Breast epithelium (tissue), 4 donors: ENCODE results near the gene CGREF1. TPM values are rescaled to one million over a fixed set of nuclear protein-coding genes. Genes with fewer than 3 reads are reported as not detected.

Source experiments
- DNase-seq, 2 donors: peaks; one replicate each; pipeline ENCODE4 v3.0.0-alpha.2; 2019; ENCODE audit warnings: low spot score in 2 of 2
- H3K27ac ChIP-seq, 2 donors: fragments of 200-600 bp; sonication (generic) in 1 of 2; one replicate each; pipeline ENCODE4 v1.5.1; 2016 to 2019; ENCODE audit warnings: mild to moderate bottlenecking in 1 of 2
- H3K27me3 ChIP-seq, 2 donors: fragments of 200-600 bp; sonication (generic) in 1 of 2; one replicate each; pipeline versions ENCODE4 v1.5.1 to v1.6.0; 2017 to 2019; ENCODE audit warnings: control low read depth in 1 of 2, mild to moderate bottlenecking in 1 of 2
- H3K36me3 ChIP-seq: fragments of 200-600 bp; one replicate; pipeline ENCODE4 v1.5.1; 2019
- H3K4me1 ChIP-seq, 2 donors: fragments of 200-600 bp; sonication (generic); one replicate each; pipeline ENCODE4 v1.5.1; 2016 to 2019; ENCODE audit warnings: control low read depth in 1 of 2
- H3K4me3 ChIP-seq, 3 donors: fragments of 200-600 bp; sonication (generic); 1 replicate in 2 of 3; 2 replicates in 1 of 3; pipeline ENCODE4 v1.5.1; 2016 to 2019; ENCODE audit warnings: mild to moderate bottlenecking in 3 of 3, moderate library complexity in 2 of 3
- H3K9me3 ChIP-seq, 2 donors: fragments of 200-600 bp; sonication (generic) in 1 of 2; one replicate each; pipeline ENCODE4 v1.5.1; 2016 to 2019; ENCODE audit warnings: control low read depth in 1 of 2
- POLR2A ChIP-seq: fragments of 450-650 bp; IDR thresholded peaks from one replicate; pipeline ENCODE4 v1.6.1; 2016; ENCODE audit warnings: antibody characterized with exemption, mild to moderate bottlenecking, moderate library complexity
- POLR2AphosphoS5 ChIP-seq, 3 donors: sonication (generic); formaldehyde crosslinking; IDR thresholded peaks; one replicate each; pipeline ENCODE4 v1.6.1; 2017; ENCODE audit warnings: antibody characterized with exemption in 3 of 3
- intact Hi-C: fragments of 100-400 bp; cut with DNase I; formaldehyde crosslinking; loops from one replicate; pipeline ENCODE4 v1.15.1; 2023; ENCODE audit warnings: low total_unique reads
- total RNA-seq, 3 donors: library from RNA; depleted of rRNA; stranded (reverse); fragments of >200 nt; gene quantifications; one replicate each; pipeline ENCODE4 v1.1.0, GENCODE V29; 2016
- TF ChIP-seq, protein P1 (sequence below), 3 donors: fragments of 450-650 bp; IDR thresholded peaks; one replicate each; pipeline ENCODE4 v1.5.1; 2016 to 2017; ENCODE audit warnings: antibody characterized with exemption in 3 of 3, mild to moderate bottlenecking in 3 of 3, moderate library complexity in 3 of 3

Gene CGREF1
- total RNA-seq, 3 donors from 2014 or later = 3.2 to 16.4 (median 3.4) TPM

DNA sequence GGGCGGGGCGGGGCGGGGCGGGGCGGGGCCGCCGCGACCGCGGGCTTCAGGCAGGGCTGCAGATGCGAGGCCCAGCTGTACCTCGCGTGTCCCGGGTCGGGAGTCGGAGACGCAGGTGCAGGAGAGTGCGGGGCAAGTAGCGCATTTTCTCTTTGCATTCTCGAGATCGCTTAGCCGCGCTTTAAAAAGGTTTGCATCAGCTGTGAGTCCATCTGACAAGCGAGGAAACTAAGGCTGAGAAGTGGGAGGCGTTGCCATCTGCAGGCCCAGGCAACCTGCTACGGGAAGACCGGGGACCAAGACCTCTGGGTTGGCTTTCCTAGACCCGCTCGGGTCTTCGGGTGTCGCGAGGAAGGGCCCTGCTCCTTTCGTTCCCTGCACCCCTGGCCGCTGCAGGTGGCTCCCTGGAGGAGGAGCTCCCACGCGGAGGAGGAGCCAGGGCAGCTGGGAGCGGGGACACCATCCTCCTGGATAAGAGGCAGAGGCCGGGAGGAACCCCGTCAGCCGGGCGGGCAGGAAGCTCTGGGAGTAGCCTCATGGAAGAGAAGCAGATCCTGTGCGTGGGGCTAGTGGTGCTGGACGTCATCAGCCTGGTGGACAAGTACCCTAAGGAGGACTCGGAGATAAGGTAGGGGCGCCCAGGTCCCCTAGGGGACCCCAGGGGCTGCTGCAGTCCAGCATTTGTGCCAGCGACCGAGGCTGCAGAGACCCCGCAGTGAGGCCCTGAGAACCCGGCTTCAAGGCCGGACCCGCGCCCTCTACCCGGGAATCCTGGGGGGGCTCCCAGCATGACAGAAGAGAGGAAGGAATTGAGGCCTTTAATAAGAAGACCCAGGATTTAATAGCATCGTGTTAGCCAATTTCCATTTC lies 32.0 kb downstream of the CGREF1 start, which contains the start of gene KHK:
KHK (plus strand) TSS at position 49 of the 870 bp plus-strand sequence; CDS start at position 537, 488 bp downstream.
- H3K27ac ChIP-seq = peak within 1 kb of the TSS; percentile 74 to 89
- intact Hi-C loops = no loop called here
- peak; percentile 45 to 61 for DNase-seq
- no peaks in the 10 kb centered on the region for H3K27me3 ChIP-seq
- no peaks in the 10 kb centered on the region for H3K9me3 ChIP-seq
- TF ChIP-seq POLR2A (no peak), POLR2AphosphoS5 (IDR thresholded peaks at IDR 0.05) (no peak)
- TF ChIP-seq, protein P1, sequence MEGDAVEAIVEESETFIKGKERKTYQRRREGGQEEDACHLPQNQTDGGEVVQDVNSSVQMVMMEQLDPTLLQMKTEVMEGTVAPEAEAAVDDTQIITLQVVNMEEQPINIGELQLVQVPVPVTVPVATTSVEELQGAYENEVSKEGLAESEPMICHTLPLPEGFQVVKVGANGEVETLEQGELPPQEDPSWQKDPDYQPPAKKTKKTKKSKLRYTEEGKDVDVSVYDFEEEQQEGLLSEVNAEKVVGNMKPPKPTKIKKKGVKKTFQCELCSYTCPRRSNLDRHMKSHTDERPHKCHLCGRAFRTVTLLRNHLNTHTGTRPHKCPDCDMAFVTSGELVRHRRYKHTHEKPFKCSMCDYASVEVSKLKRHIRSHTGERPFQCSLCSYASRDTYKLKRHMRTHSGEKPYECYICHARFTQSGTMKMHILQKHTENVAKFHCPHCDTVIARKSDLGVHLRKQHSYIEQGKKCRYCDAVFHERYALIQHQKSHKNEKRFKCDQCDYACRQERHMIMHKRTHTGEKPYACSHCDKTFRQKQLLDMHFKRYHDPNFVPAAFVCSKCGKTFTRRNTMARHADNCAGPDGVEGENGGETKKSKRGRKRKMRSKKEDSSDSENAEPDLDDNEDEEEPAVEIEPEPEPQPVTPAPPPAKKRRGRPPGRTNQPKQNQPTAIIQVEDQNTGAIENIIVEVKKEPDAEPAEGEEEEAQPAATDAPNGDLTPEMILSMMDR (IDR thresholded peaks at IDR 0.05) = no peak
- H3K4me3 ChIP-seq = peak within 1 kb of the TSS; percentile 68 to 75 (median 74)
- H3K4me1 ChIP-seq = peaks cover 0 to 11% of the 10 kb centered on the region in 2 donors
- H3K36me3 ChIP-seq = no peaks in the 10 kb centered on the region

DNA sequence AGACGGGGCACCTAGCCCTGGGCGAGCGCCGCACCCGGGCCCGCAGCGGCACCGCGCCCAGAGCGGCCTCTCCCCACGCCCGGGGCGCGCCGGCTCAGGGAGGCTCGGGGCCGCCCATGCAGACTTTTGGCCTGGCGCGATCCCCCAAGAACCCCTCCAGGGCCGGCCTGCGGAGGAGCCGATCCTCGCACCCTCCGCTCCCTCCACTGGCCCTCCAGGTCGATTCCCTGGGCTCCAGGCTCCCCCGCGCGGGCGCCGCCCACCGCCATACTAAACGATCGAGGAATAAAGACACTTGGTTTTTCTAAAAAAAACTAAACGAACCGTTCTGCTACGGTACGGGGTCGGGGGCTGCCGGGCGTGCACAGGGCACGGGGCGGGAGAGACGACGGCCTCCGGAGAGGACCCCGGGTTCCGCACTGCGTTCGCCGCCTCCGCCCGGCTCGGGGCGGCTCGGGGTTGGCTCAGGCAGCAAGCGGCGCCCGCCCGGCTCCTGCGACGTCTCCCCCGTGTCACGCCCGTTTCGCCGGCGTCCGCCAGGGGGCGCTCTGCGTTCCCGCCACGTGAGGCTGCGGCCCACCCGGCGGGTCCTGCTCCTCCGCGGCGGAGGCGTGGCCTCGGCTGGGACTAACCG lies 32.7 kb downstream of the CGREF1 start:
- TF ChIP-seq POLR2A (peak; percentile 34), POLR2AphosphoS5 (IDR thresholded peaks at IDR 0.05) (peak; percentile 54 to 77 (median 66))
- TF ChIP-seq, protein P1 (IDR thresholded peaks at IDR 0.05) = peak; percentile 65 to 90 (median 89)
- DNase-seq = peak; percentile 94 to 95
- intact Hi-C loops = no loop called here

DNA sequence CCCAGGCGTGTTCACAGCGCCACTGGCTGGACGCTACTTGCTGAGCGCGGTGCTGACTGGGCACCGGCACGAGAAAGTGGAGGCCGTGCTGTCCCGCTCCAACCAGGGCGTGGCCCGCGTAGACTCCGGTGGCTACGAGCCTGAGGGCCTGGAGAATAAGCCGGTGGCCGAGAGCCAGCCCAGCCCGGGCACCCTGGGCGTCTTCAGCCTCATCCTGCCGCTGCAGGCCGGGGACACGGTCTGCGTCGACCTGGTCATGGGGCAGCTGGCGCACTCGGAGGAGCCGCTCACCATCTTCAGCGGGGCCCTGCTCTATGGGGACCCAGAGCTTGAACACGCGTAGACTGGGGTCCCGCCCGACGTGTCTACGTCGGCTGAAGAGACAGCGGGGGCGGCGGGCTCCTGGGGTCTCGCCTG lies 33.2 kb downstream of the CGREF1 start:
- peaks cover 0 to 18% of the 10 kb centered on the region in 2 donors for H3K4me1 ChIP-seq
- peak overlapping the region; percentile 74 to 89 for H3K27ac ChIP-seq
- no peaks in the 10 kb centered on the region for H3K27me3 ChIP-seq
- H3K4me3 ChIP-seq = peak overlapping the region; percentile 68 to 75 (median 74)
- H3K36me3 ChIP-seq = no peaks in the 10 kb centered on the region
- intact Hi-C loops = no loop called here
- TF ChIP-seq, protein P1 (IDR thresholded peaks at IDR 0.05) = no peak
- TF ChIP-seq POLR2AphosphoS5 (IDR thresholded peaks at IDR 0.05) = peak in 2 of 3 donors; percentile 28 to 47
- peak; percentile 47 to 63 for DNase-seq
- no peaks in the 10 kb centered on the region for H3K9me3 ChIP-seq

More for the DNA sequence above, 32.7 kb downstream of the CGREF1 start:
- H3K36me3 ChIP-seq = no peaks in the 10 kb centered on the region
- peaks cover 0 to 18% of the 10 kb centered on the region in 2 donors for H3K4me1 ChIP-seq
- peak overlapping the region; percentile 68 to 75 (median 74) for H3K4me3 ChIP-seq
- H3K9me3 ChIP-seq = no peaks in the 10 kb centered on the region
- H3K27ac ChIP-seq = peak overlapping the region; percentile 74 to 89
- no peaks in the 10 kb centered on the region for H3K27me3 ChIP-seq

- DNase-seq = no peak
- H3K9me3 ChIP-seq = no peaks in the 10 kb centered on the region
- peak overlapping the region; percentile 74 to 89 for H3K27ac ChIP-seq
- peaks cover 0 to 18% of the 10 kb centered on the region in 2 donors for H3K4me1 ChIP-seq
- TF ChIP-seq POLR2AphosphoS5 (IDR thresholded peaks at IDR 0.05) (no peak), POLR2A (no peak)
- TF ChIP-seq, protein P1 (IDR thresholded peaks at IDR 0.05) = no peak
- no peaks in the 10 kb centered on the region for H3K36me3 ChIP-seq
- no peaks in the 10 kb centered on the region for H3K27me3 ChIP-seq
- intact Hi-C loops = no loop called here
- H3K4me3 ChIP-seq = peak overlapping the region; percentile 68 to 75 (median 74)
Observed at GRCh38 chr2:27085062-27085672, 33.8 kb downstream of the CGREF1 start.
